IMR-90 (cell line): ENCODE results near the gene DNAI2. TPM values are rescaled to one million over a fixed set of nuclear protein-coding genes. Genes with fewer than 3 reads are reported as not detected.

Experiments used
- ATAC-seq: fragments of 200-7000 bp; cut with Tn5 transposase; 2 replicates; pipeline ENCODE4 v1.9.1; 2020; ENCODE audit warnings: low read depth, mild to moderate bottlenecking, moderate library complexity
- BruUV-seq: library from RNA; stranded (reverse); fragments of 400-500 nt; replicated peaks from 2 replicates; lab custom pipeline; 2021; lab: Mats Ljungman, UMichigan
- CTCF ChIA-PET: fragments of 300-600 bp; formaldehyde crosslinking; extraction: SDS; loops from one replicate; lab custom pipeline; 2021; ENCODE audit warnings: antibody characterized with exemption; lab: Yijun Ruan, JAX
- POLR2A ChIA-PET: fragments of 300-600 bp; sonication (Branson Sonifier 250); formaldehyde crosslinking; loops from one replicate; lab custom pipeline; 2022; ENCODE audit warnings: antibody characterized with exemption; ENCODE audit not compliant: unreplicated experiment; lab: Charles Lee
- DNase-seq: peaks from one replicate; pipeline ENCODE4 v3.0.0; 2013
- H2AFZ ChIP-seq: replicated peaks from 2 replicates; pipeline ENCODE3; 2013; ENCODE audit warnings: low read length, mild to moderate bottlenecking; ENCODE audit not compliant: poor library complexity
- H2AK5ac ChIP-seq: 2 replicates; pipeline ENCODE4 v1.6.1; 2013; ENCODE audit warnings: low read depth, low read length, inconsistent platforms
- H2AK9ac ChIP-seq: replicated peaks from 2 replicates; pipeline ENCODE3; 2013; ENCODE audit warnings: mild to moderate bottlenecking, low read depth, low read length, moderate library complexity; ENCODE audit not compliant: poor library complexity
- H2BK120ac ChIP-seq: 2 replicates; pipeline ENCODE4 v1.6.1; 2013; ENCODE audit warnings: low read depth, low read length, inconsistent platforms
- H2BK15ac ChIP-seq: 3 replicates; pipeline ENCODE4 v1.6.1; 2013; ENCODE audit warnings: low read depth, low read length, inconsistent platforms
- H2BK20ac ChIP-seq: 2 replicates; pipeline ENCODE4 v1.6.1; 2013; ENCODE audit warnings: low read depth, mild to moderate bottlenecking, inconsistent platforms, low read length, moderate library complexity
- H2BK5ac ChIP-seq: 2 replicates; pipeline ENCODE4 v1.6.1; 2013; ENCODE audit warnings: mild to moderate bottlenecking, low read depth, low read length, inconsistent platforms; ENCODE audit not compliant: poor library complexity, severe bottlenecking
- H3K14ac ChIP-seq: replicated peaks from 2 replicates; pipeline ENCODE4 v1.6.1; 2013; ENCODE audit warnings: low read depth, low read length, inconsistent platforms
- H3K18ac ChIP-seq: 2 replicates; pipeline ENCODE4 v1.6.1; 2013; ENCODE audit warnings: low read depth, low read length, control low read depth
- H3K23ac ChIP-seq: 2 replicates; pipeline ENCODE4 v1.6.1; 2013; ENCODE audit warnings: low read depth, low read length, inconsistent platforms
- H3K27ac ChIP-seq: 2 replicates; pipeline ENCODE4 v1.5.1; 2013; ENCODE audit warnings: mild to moderate bottlenecking, control low read depth, low read length; ENCODE audit not compliant: insufficient read depth
- H3K27me3 ChIP-seq: 2 replicates; pipeline ENCODE4 v1.6.1; 2013; ENCODE audit warnings: low read length; ENCODE audit not compliant: control insufficient read depth, insufficient read depth
- H3K36me3 ChIP-seq: 2 replicates; pipeline ENCODE4 v1.6.1; 2013; ENCODE audit warnings: low read length, mixed read lengths; ENCODE audit not compliant: control insufficient read depth, insufficient read depth
- H3K4ac ChIP-seq: 2 replicates; pipeline ENCODE4 v1.6.1; 2013; ENCODE audit warnings: low read depth, low read length, inconsistent platforms
- H3K4me1 ChIP-seq: 2 replicates; pipeline ENCODE4 v1.6.1; 2013; ENCODE audit warnings: low read length, mixed read lengths; ENCODE audit not compliant: control insufficient read depth, insufficient read depth
- H3K4me2 ChIP-seq: 2 replicates; pipeline ENCODE4 v1.6.1; 2013; ENCODE audit warnings: low read depth, mild to moderate bottlenecking, control low read depth, low read length, moderate library complexity
- H3K4me3 ChIP-seq: 2 replicates; pipeline ENCODE4 v1.5.1; 2013; ENCODE audit warnings: low read depth, mild to moderate bottlenecking, control low read depth, low read length, moderate library complexity; ENCODE audit not compliant: insufficient read depth
- H3K56ac ChIP-seq: 2 replicates; pipeline ENCODE4 v1.6.1; 2013; ENCODE audit warnings: low read length, inconsistent platforms; ENCODE audit not compliant: insufficient read depth; ENCODE audit errors: extremely low read depth
- H3K79me1 ChIP-seq, 2 experiments: 2 replicates each; pipeline ENCODE4 v1.6.1; 2013; ENCODE audit warnings: low read length in 2 of 2, inconsistent platforms in 1 of 2, low read depth in 1 of 2
- H3K9ac ChIP-seq: 2 replicates; pipeline ENCODE4 v1.6.1; 2013; ENCODE audit warnings: low read depth, low read length, control low read depth
- H3K9me1 ChIP-seq: 2 replicates; pipeline ENCODE4 v1.6.1; 2013; ENCODE audit warnings: low read length, inconsistent platforms; ENCODE audit not compliant: insufficient read depth
- H3K9me3 ChIP-seq: 2 replicates; pipeline ENCODE4 v1.6.1; 2013; ENCODE audit warnings: low read length; ENCODE audit not compliant: control insufficient read depth, insufficient read depth
- H4K20me1 ChIP-seq: 2 replicates; pipeline ENCODE4 v1.6.1; 2013; ENCODE audit warnings: low read length, inconsistent platforms; ENCODE audit not compliant: insufficient read depth
- H4K5ac ChIP-seq: 2 replicates; pipeline ENCODE4 v1.6.1; 2013; ENCODE audit warnings: mild to moderate bottlenecking, low read depth, low read length, control low read depth
- H4K8ac ChIP-seq, 2 experiments: 2 replicates each; pipeline ENCODE4 v1.6.1; 2013; ENCODE audit warnings: low read depth in 2 of 2, low read length in 2 of 2, control low read depth in 1 of 2, inconsistent platforms in 1 of 2
- H4K91ac ChIP-seq: 2 replicates; pipeline ENCODE4 v1.6.1; 2013; ENCODE audit warnings: low read depth, low read length, inconsistent platforms; ENCODE audit not compliant: insufficient read depth
- BHLHE40 ChIP-seq: fragments of 150-350 bp; IDR thresholded peaks from 2 replicates; pipeline ENCODE4 v1.6.1; 2016; ENCODE audit warnings: mild to moderate bottlenecking, low read depth, low read length
- CEBPB ChIP-seq: IDR thresholded peaks from 2 replicates; pipeline ENCODE4 v1.6.1; 2012; ENCODE audit warnings: low read depth, low read length, improper control_type of control experiment
- CHD1 ChIP-seq: IDR thresholded peaks from 2 replicates; pipeline ENCODE4 v1.6.1; 2012; ENCODE audit warnings: low read depth, low read length, improper control_type of control experiment
- CTCF ChIP-seq: conservative IDR thresholded peaks from 2 replicates; pipeline ENCODE4 v1.5.1; 2012; ENCODE audit warnings: mild to moderate bottlenecking, low read depth, low read length, improper control_type of control experiment
- ELK1 ChIP-seq: fragments of 150-350 bp; IDR thresholded peaks from 2 replicates; pipeline ENCODE4 v1.6.1; 2016; ENCODE audit warnings: low read depth, mild to moderate bottlenecking, low read length, moderate library complexity, borderline replicate concordance
- FOS ChIP-seq: fragments of 150-350 bp; IDR thresholded peaks from 2 replicates; pipeline ENCODE4 v1.6.1; 2016; ENCODE audit warnings: low read depth, low read length
- MAFK ChIP-seq: IDR thresholded peaks from 2 replicates; pipeline ENCODE4 v1.6.1; 2012; ENCODE audit warnings: low read depth, low read length, improper control_type of control experiment
- MAZ ChIP-seq: IDR thresholded peaks from 2 replicates; pipeline ENCODE4 v1.6.1; 2012; ENCODE audit warnings: low read depth, mild to moderate bottlenecking, low read length, improper control_type of control experiment, moderate library complexity, borderline replicate concordance
- MXI1 ChIP-seq: IDR thresholded peaks from 2 replicates; pipeline ENCODE4 v1.6.1; 2012; ENCODE audit warnings: low read depth, mild to moderate bottlenecking, low read length, moderate library complexity, borderline replicate concordance
- NFE2L2 ChIP-seq: fragments of 150-350 bp; IDR thresholded peaks from 2 replicates; pipeline ENCODE4 v1.6.1; 2016; ENCODE audit warnings: low read depth, mild to moderate bottlenecking, low read length
- POLR2A ChIP-seq: IDR thresholded peaks from 2 replicates; pipeline ENCODE4 v1.6.1; 2012; ENCODE audit warnings: mild to moderate bottlenecking, low read depth, low read length
- RAD21 ChIP-seq: IDR thresholded peaks from 2 replicates; pipeline ENCODE4 v1.6.1; 2012; ENCODE audit warnings: low read length, improper control_type of control experiment
- RCOR1 ChIP-seq: IDR thresholded peaks from 2 replicates; pipeline ENCODE4 v1.6.1; 2012; ENCODE audit warnings: mild to moderate bottlenecking, low read length, improper control_type of control experiment; ENCODE audit not compliant: insufficient replicate concordance
- RFX5 ChIP-seq: IDR thresholded peaks from 2 replicates; pipeline ENCODE4 v1.8.0; 2012; ENCODE audit warnings: low read depth, mild to moderate bottlenecking, low read length, moderate library complexity
- SMC3 ChIP-seq: fragments of 150-350 bp; IDR thresholded peaks from 2 replicates; pipeline ENCODE4 v1.6.1; 2016; ENCODE audit warnings: low read depth, mild to moderate bottlenecking, antibody characterized with exemption, low read length, moderate library complexity
- USF2 ChIP-seq: fragments of 150-350 bp; IDR thresholded peaks from 2 replicates; pipeline ENCODE4 v1.6.1; 2017; ENCODE audit warnings: mild to moderate bottlenecking, antibody characterized with exemption, low read length, low read depth
- whole genome bisulfite sequencing, 2 experiments: methylation state at CpG; one replicate each; pipeline versions ENCODE4 v1.1.5 to v1.1.7; 2013; ENCODE audit warnings: missing lambda C conversion rate in 2 of 2; ENCODE audit not compliant: insufficient read length in 1 of 2; ENCODE audit errors: extremely low coverage in 2 of 2; 5-methylcytosine and 5-hydroxymethylcytosine counted together
- dilution Hi-C: fragments of 300-500 bp; cut with HindIII; formaldehyde crosslinking; loops from one replicate; pipeline ENCODE4 v1.14.3; 2018; ENCODE audit warnings: low sequenced_read_pairs; ENCODE audit not compliant: unreplicated experiment
- in situ Hi-C: fragments of 300-500 bp; cut with MboI; formaldehyde crosslinking; loops from 3 replicates; pipeline ENCODE4 v1.14.3; 2019; ENCODE audit warnings: low sequenced_read_pairs, inconsistent platforms, mixed read lengths
- intact Hi-C: fragments of 100-400 bp; cut with micrococcal nuclease; formaldehyde crosslinking; loops from 2 replicates; pipeline ENCODE4 v1.10.0; 2022
- polyA plus RNA-seq, 3 experiments: library from polyadenylated mRNA; depleted of rRNA; stranded (reverse); fragments of >200 nt; gene quantifications; 2 replicates each; pipeline ENCODE4 v1.2.3, GENCODE V29; 2012; ENCODE audit warnings: low replicate concordance in 1 of 3
- total RNA-seq: library from RNA; depleted of rRNA; stranded (reverse); fragments of >200 nt; gene quantifications from 2 replicates; pipeline ENCODE4 v1.2.3, GENCODE V29; 2012

DNAI2 gene
- total and polyA plus RNA-seq, 2 of the 4 experiments (the other 2 are of a cell fraction) = not detected

- Histone ChIP-seq H3K18ac (no peak overlapping the region), H4K8ac (no peak overlapping the region), H3K27ac (no peak overlapping the region), H4K91ac (no peak overlapping the region), H3K23ac (no peak overlapping the region), H2AK9ac (no peak overlapping the region), H3K4me2 (no peak overlapping the region), H2BK20ac (no peak overlapping the region), H3K4ac (no peak overlapping the region), H2AFZ (no peak overlapping the region), H3K4me1 (no peaks in the 10 kb centered on the region), H3K56ac (no peak overlapping the region), H2BK15ac (no peak overlapping the region), H4K20me1 (no peaks in the 10 kb centered on the region), H3K9me1 (no peaks in the 10 kb centered on the region), H4K5ac (no peak overlapping the region), H3K9me3 (peaks cover 27% of the 10 kb centered on the region), H3K9ac (no peak overlapping the region), H2AK5ac (no peak overlapping the region), H2BK5ac (no peak overlapping the region), H3K36me3 (no peaks in the 10 kb centered on the region), H3K4me3 (no peak overlapping the region), H3K27me3 (no peaks in the 10 kb centered on the region), H3K79me1 (no peaks in the 10 kb centered on the region), H3K14ac (no peak overlapping the region), H2BK120ac (no peak overlapping the region)
- BruUV-seq = no TSS peak
- TF ChIP-seq CHD1 = no peak
- TF ChIP-seq SMC3 = no peak
- TF ChIP-seq MAFK = no peak
- no peak for TF ChIP-seq USF2
- TF ChIP-seq RCOR1 = no peak
- TF ChIP-seq MAZ = no peak
- no peak for TF ChIP-seq POLR2A
- TF ChIP-seq CTCF = no peak
- no peak for TF ChIP-seq FOS
- no peak for TF ChIP-seq MXI1
- TF ChIP-seq RFX5 = no peak
- no peak for TF ChIP-seq NFE2L2
- no peak for TF ChIP-seq CEBPB
- no peak for TF ChIP-seq BHLHE40
- no peak for TF ChIP-seq ELK1
- no peak for TF ChIP-seq RAD21
- intact Hi-C loops = no loop called here
- in situ Hi-C loops = no loop called here
- DNase-seq = no peak
- POLR2A ChIA-PET = no interaction called here
- dilution Hi-C loops = no loop called here
- WGBS, 2 experiments = no CpG with 5 or more reads among the region's 12 CpGs
- CTCF ChIA-PET = no interaction called here
- ATAC-seq = no peak
Measured at GRCh38 chr17:74309902-74310301, 35.9 kb downstream of the DNAI2 start.
